HG03039 (cell line): ENCODE data around the gene ST3GAL3.
"Not testable (repeated sequence)": the region's sequence is repeated elsewhere in the genome, so short reads cannot be mapped to it uniquely, and the experiment has no call there.

Experiments
- ATAC-seq: cut with Tn5 transposase; IDR thresholded peaks from one replicate; pipeline ENCODE4 v1.9.1; 2021; ENCODE audit warnings: mild to moderate bottlenecking, moderate library complexity; ENCODE audit not compliant: unreplicated experiment

Gene ST3GAL3

DNA sequence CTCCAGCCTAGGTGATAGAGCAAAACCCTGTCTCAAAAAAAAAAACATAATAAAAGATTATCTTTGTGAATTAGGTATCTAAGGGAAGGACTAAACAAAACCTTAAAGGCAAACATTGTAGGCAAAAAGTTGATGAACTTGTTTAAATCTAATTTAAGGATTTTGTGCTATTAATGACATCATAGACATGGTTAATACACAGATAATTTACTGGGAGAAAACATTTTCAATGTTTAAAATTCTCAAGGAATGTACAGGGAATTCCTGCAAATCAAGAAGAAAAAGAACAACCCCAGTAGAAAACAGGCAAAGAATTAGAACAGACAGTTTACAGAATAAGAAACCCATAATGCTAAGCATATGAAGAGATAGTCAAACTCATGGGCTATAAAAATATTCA lies 47.6 kb downstream of the ST3GAL3 start:
- no peak for ATAC-seq

DNA sequence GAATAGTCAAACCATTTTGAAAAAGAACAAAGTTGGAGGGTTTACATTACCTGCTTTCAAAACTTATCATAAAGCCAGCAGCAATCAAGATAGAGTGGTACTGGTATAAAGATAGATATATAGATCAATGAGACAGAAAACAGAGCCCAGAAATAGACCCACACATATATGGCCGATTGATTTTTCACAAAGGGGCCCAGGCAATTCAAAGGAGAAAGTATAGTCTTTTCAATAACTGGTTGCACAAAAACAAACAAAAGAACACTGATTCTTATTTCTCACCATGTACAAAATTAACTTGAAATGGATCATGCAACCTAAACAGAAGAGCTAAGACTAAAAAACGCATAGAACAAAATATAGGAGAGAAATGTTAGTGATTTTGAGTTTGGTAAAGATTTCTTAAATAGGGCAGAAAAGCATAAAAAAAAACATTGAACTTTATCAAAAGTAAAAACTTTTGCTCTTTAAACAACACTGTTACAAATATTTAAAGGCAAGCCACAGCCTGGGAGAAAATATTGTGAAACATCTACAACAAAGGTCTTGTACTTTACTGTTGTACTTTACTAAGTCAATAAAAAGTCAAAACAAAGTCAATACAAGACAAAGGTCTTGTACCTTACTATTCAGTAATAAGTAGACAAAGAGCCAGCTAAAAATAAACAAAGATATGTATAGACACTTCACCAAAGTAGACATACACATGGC lies 50.2 kb downstream of the ST3GAL3 start:
- ATAC-seq = no peak

DNA sequence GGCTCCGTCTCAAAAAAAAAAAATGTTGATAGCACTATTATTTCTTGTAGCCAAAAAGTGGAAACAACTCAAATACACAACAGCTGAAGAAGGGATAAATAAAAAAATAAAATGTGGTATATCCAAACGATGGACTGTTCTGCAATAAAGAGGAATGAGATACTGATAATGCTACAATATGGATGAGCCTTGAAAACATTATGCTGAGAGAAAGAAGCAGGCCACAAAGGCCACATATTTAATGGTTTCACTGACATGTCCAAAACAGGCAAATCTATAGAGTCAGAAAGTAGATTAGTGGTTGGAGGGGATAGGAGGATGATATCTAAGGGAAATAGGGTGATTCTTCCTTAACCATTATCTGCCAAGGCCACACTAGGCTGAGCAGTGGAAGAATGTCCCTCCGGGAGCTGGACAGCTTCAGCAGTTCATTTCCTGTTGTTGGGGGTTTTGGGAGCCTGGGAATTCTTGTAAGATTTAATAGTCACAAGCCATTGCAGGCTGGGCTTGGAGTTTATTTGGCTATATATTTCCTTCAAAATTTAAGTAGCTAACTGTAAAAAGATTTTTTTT lies 53.5 kb downstream of the ST3GAL3 start:
- no peak for ATAC-seq

DNA sequence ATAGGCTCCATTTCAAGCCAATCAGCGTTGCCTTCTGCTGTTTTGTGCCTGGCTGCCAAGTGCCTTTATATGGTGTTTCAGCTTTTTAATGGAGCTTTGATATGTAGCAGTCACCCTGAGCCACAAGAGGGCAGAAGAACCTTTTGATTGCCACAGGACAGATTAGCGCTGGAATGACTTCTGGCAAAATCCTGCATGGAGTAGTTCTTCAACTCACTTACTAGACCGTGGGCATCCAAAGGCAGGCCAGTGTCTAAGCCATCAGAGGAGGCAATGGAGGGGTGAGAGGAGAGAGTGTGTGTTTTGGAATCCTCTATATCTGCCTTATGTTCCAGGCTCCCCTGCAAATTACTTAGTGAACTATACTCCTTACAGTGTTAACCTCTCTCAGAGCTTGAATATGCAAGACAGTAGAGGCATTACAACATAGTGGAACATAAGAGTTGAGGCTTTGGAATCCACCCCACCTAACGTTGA lies 56.2 kb downstream of the ST3GAL3 start:
- no peak for ATAC-seq

DNA sequence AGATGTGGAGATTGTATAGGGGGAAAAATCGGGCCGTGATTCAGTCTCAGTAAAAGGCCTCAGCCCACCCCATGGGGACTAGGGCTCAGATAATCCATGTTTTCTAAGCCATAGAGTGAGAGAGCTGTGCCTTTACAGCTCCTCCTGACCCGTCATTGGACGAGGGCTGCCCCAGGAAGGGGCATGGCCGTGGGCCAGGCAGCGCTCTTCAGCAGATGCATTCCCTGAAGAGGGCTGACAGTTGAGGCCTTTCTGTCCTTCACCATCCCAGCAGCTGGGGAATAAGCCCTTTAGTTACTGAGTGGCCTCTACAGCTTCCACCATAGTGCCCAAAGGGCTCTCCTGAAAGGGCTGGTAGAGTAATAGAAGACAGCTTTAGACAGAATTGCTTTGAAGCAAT lies 57.2 kb downstream of the ST3GAL3 start:
- ATAC-seq = no peak

DNA sequence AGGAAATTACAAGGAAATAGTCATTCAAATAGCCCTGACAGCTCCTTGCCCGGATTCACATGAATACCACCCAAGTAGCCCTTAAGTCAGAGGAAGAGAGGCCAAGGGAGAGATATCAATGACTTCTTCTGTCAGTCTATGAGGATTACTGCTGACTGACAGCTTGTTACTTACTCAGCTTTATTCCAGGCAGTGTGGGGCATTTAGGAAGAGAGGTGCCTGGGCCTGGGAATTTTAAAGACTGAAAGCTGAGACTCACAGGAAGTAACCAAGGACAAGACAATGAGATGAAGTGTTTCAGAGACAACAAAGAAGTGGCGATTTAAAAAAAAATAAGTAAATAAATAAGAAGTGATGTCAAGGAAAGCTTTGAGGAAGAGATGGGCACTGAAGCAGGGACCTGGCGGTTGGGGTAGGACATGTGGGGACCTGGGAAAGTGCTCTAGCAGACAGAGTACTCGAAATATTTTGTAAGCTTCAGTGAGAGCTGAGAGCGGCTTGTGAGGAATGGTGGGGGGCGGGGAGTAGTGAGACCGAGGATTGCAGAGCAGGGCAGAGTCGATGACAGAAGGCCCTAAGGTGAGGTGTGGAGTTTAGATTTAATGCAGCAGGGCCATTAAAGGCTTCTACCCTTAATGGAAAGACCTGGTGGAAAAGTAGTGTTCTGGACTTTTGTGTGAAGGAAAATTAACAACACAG lies 58.9 kb downstream of the ST3GAL3 start:
- ATAC-seq = no peak

DNA sequence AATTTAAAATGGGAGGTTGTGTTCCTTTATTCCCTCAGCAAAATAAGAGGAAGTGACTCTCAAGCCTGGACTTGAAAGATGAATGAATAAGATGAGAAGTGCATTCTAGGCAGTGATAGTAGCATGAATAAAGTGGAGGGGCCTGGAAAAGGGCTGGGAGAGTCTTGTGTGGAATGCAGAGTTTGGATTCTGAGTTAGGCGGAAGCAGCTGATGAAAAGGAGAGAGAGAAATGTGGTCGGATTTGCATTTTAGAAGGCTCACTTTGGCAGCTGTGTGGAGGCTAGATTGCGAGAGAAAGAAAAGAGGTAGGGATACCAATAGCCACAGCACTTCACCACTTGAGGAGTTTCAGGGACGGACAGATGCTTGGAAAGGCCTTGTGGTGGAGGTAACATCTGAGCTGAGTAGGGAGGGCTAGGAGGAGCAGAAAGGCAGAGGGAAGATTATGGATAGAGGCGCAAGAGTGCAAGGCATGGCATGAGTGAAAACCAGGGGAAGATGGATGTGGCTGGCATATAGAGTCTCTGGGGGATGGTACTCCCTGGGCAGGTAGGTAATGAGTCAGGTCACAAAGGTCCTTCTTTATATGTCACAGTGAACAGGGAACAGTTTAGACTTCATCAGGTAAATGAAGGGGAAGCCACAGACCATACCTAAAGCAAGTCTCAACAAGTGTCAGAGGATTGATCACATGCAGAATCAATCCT lies 59.6 kb downstream of the ST3GAL3 start:
- no peak for ATAC-seq

DNA sequence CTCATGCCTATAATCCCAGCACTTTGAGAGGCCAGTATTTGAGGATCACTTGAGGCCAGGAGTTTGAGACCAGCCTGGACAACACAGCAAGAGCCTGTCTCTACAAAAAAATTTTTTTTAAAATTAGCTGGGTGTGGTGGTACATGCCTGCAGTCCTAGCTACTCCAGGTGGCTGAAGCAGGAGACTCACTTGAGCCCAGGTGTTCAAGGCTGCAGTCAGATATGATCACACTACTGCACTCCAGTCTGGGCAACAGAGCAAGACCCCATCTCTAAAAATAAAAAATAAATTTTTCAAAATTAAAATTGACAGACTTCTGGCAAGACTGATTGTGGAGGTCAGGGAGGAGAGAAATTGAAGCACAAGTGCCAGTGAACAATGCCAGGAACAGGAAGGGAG lies 60.8 kb downstream of the ST3GAL3 start:
- ATAC-seq = no peak

DNA sequence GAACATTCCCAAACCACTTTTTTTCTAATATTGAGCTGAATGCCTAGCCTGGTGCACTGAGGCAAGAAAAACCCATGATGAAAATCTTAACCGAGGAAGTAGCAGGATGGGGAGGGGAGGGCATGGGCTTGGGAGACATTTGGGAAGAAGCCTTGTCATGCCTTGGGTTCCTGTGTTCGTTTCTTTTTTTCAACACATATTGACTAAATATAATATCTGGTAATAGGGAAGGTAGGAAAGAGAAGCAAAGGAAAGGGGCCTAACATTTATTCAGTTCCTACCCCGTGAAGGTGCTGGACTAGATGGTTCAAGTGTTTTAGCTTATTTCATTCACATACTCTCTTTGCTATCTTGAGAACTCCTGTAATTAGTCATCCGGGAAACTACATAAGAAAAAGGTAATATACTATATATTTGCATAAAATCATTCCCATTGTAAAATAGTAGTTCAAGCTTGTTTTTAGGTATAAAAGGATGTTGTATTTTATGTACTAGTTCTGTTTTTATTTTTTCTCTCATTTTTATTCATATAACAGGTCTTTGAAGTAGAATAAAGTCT lies 62.1 kb downstream of the ST3GAL3 start:
- no peak for ATAC-seq

DNA sequence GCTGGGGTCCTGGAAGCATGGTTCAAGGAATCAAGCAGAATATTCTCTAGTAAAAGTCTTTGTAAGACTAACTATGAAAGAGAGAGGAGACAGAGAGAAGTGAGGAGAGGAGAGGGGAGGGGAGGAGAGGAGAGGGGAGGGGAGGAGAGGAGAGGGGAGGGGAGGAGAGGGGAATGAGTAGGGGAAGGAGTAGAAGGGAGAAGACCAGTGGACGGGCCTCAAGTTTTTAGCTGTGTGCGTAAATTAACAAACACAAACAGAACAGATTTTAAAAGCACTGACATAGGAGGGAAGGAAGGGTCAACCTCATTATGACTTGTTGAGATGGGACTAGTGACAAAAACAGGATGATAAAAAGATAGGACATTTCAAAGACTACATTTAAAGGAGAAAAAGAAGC lies 62.8 kb downstream of the ST3GAL3 start:
- no peak for ATAC-seq

DNA sequence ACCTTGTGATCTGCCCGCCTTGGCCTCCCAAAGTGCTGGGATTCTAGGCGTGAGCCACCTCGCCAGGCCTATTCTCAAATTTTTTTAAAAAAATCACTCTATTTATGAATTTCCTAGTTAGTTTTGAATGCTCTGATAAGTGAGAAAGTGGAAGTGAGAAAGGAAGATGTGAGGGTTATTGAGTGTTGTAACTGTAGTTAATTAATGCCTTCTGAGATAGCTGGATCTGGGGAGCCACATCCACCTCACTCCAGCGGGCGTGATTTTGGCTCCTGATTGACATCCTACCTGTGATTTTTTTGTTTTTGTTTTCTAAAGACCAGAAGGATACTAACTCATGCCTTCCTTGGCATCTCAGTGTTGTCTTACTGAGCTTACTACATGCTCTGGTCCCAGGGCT lies 65.6 kb downstream of the ST3GAL3 start:
- ATAC-seq = no peak

DNA sequence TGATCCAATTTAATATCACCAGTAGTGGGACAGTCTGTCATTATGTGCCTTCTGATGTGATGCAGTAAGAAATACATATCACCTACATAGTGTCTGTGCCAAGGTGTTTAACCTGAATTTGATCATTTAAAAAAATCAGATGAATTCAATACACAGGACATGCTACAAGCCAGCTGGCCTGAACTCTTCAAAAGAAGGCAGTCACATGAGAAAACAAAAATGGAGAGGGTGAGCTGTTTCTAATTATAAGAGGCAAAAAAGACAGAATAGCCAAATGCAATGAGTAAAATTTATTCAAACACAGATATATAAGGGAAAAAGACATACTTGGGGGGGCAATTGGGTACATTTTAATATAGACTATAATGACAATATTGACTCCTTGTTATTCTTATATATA lies 66.5 kb downstream of the ST3GAL3 start:
- no peak for ATAC-seq

DNA sequence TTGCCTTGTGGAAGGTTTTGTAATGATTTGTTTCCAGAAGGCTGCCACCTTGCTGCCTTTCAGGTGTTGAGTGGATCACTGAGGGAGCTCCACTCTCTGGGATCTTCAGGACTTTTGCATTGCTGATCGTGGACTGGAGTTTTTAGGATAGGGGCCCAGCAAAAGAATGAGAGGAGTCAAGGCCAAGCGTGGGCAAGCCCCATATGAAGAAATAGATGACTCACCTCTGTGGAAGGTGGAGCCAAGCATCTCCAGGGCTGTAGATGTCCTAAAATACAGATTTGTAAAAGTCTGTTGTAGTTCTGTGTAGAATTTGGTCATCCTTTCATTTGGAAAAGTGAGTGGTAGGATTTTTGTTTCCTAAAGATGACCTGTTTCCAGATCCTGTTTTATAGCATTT lies 67.0 kb downstream of the ST3GAL3 start:
- ATAC-seq = no peak

DNA sequence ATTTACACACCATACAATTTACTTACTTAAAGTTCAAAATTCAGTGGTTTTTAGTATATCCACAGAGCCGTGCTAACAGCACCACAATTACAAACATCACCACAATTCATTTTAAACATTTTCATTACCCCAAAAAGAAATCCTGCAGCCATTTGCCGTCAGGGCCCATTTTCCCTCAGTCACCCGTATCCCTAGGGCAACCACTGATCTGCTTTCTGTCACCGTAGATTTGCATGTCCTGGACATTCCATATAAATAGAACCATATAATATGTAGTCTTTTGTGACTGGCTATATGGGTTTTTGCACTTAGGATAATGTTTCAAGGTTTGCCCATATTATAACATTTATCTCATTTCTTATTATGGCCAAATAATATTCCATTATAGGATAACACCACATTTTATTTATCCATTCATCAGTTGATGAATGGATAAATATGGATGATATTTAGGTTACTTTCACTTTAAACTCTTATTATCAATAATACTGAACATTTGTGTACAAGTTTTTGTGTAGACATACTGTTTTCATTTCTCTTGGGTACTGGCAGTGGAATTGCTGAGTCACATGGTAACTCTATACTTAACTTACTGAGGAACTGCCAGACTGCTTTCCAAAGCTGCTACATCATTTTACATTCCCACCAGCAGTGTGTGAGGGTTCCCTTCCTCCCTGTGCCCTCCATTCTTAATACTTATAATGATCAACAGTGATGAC lies 68.9 kb downstream of the ST3GAL3 start:
- ATAC-seq = no peak

DNA sequence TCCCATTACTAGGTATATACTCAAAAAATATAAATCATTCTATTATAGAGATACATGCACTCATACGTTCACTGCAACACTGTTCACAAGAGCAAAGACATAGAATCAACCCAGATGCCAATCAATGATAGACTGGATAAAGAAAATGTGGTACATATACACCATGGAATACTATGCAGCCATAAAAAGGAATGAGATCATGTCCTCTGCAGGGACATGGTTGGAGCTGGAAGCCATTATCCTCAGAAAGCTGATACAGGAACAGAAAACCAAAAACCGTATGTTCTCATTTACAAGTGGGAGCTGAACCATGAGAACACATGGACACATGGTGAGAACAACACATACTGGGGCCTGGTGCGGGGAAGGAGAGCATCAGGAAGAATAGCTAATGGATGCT lies 70.6 kb downstream of the ST3GAL3 start:
- ATAC-seq = not testable (repeated sequence)

DNA sequence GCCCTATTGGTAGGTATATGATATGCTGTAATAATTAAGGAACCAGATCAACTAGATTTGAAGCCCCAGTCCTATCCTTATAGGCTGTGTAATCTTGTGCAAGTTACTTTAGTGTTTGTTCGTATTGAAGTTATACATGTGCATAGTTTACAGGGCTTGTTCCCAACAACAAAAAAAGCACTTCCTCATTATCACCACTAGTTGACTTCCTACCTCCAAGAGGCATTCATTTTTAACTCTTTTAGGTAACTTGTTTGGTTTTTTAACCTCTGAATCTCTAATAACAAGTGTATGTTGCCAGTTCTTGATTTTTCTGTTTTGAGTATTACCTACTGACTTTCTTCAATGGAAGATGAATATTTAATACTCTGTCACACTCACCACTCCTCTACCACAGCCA lies 71.9 kb downstream of the ST3GAL3 start:
- ATAC-seq = no peak

DNA sequence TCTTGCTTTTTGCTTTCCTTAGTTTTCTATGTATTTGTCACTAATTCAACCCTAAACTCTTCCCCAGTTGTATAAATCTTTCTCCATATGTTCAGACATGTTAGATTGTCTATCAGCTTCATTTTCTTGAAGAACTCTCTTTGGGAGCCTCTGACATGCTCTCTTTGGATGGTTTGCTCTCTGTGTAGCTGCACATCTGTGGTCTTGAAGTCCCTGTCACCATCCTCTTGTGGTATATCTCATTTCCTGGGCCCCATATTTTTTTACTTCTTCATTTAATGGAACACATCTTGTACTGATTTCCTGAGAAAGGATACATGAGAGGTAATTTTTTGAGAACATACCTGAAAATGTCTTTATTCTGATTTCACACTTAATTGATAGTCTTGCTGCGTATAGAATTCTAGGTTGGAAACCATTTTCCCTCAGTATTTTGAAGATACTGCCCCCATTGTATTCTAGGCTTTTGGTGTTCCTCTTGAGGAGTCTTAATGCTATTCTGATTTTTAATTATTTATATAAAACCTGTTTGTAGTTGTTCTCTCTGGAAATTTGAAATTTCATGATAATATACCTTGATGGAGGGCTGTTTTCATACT lies 72.6 kb downstream of the ST3GAL3 start:
- ATAC-seq = no peak

DNA sequence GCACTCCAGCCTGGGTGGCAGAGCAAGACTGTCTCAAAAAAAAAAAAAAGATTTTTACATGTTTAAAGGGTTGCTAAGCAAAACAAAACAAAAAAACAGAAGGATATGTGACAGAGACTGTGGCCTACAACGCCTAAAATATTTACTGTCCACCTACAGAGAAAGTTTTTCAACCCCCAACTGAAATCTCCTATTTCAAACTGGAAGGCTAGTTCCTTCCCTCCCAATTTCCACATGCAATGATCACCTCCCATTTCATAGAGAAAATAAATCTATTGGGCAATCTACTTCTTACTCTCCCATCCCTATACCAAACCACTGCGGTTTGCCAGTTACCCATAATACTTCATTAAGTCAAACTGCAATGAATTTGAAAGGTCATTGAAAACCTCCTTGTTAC lies 74.2 kb downstream of the ST3GAL3 start:
- no peak for ATAC-seq

DNA sequence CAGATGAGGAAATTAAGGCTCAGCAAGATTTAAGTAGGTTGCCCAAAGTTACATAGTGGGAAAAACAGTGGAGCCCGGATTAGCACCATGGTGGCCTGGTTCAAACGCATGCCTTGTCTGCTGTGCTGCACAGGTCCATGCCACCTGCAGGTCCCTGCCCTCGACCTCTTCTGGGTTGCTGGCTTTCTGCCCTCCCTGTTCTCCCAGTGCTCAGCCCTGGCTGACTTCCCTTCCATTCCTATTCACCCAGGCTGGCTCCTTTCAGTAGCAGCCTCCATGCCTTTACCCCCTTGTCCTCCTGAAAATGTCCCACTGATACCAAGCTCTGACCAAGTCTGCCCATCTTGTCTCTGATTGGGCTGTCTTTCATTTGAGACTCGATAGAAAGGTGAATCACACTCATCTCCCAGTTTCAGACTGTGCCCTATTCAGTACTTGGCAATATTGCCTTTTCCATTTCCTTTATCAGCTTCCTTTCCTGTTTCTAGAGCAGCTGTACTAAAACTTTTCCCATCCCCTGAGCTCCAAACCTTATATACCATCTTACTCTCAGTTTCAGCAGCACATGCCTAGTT lies 75.8 kb downstream of the ST3GAL3 start:
- ATAC-seq = no peak

DNA sequence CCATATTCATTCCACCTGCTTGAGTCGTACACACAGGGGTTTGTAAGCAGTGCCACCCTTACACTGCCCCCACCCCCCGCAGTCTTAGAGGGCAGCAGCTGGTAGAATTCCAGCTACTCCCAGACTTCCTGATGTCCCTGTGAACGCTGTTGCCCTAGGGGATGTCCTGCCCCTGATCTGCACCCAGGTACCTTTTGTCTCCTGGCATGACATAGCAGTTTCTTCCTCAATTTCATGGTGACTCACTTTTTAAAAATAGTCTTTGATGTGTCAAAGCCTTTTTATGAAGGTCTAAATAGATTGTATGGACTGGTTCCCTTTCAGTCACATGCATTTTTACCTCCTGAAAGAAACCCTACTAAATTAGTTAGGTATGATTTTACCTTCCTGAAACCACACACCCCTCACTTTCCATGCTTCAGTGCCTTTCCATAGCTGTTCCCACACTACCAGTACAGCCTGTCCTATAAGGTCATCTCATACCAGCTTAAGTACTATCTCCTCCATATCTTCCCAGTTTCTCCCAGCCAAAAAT lies 76.4 kb downstream of the ST3GAL3 start:
- ATAC-seq = no peak
